GM12801 (cell line): ENCODE data around the gene IGFN1.

ENCODE experiments used
- CTCF ChIP-seq: IDR thresholded peaks from one replicate; pipeline ENCODE4 v1.5.1; 2011; ENCODE audit warnings: control low read depth; ENCODE audit not compliant: insufficient read length; ENCODE audit errors: extremely low read depth

IGFN1 gene

GRCh38 chr1:201226178-201226514, 35.5 kb downstream of the IGFN1 start:
- no peak for TF ChIP-seq CTCF

DNA sequence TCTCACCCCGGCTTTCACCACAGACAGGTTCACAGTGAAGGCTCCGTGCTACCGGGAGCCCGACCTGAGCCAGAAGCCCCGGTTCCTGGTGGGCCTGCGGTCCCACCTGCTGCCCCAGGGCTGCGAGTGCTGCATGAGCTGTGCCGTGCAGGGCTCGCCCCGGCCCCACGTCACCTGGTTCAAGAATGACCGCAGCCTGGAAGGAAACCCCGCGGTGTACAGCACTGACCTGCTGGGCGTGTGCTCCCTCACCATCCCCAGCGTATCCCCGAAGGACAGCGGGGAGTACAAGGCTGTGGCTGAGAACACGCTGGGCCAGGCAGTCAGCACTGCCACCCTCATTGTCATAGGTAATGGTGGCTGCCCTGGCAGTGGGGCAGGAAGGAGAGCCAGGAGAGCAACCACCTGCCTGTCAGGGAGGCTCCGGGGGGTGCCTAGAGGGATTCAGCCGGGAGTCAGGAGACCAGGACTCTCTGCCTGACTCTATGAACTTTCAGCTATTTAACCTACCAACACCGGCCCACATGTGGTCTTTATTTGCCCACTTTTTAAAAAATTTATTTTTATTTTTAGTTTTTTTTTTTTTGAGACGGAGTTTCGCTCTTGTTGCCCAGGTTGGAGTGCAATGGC, 36.4 kb downstream of the IGFN1 start:
- TF ChIP-seq CTCF = no peak

DNA sequence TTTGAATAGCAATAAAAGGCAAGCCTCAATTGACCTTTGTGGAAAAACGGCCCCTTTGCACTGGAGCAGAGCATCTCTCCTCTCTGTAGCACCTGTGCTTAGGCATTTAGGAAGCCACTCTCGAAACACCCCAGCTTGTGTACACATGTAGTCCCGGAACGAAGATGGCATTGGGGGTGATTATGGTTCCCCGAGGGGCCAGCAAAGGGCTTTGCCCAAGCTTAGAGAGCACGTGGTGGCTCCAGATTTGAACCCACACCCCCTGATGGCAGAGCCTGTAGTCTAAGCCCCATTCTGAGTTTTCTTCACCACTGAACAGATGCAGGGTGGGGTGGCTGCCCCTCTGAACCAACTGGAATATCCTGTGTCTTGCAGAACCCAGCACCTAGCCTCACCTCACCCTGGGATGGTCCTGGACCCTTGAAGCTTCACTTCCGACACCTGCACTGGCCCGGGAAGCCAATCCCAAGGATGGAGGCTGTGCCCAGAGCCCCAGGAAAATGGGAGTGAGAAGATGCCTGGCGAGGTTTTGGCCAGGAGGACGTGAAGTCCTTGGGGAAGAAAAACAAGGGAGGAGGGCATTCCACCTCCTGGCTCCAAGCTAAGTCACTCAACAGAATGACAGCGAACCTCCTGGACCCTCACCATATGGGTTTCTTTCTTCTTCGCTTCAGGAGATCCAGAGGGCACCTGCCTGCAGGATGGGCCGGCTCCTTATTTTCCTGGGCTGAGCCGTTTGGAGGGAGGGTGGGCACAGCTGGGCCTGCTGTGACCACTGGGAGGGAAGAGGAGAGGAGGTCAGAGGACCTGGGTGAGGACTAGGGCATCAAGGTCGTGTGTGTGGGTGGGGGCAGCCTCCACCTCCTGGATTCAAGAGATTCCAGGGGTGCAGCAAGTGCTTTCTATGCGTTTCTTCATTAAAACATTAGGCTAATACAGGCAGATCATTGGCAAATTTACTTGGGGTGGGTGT, 37.7 kb downstream of the IGFN1 start:
- TF ChIP-seq CTCF = no peak

DNA sequence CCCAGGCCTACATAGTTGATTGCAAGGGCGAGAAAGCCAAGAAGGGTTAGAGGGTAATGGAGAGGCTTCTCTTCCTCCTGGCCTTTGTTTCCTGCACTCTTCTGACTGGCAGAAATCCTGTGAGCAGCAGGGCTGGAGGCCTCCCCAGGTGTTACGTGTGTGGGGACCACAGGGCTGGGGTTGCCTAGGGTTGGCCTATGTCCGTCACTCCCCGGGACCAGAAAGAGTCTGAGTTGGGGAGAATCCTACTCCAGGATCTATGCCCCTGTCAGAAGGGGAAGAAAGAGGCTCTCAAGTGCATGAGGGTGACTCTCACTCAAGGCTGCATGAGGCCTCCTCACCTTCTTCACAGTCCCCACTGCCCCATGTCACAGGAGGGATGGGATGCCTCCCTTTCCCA, 38.5 kb downstream of the IGFN1 start:
- no peak for TF ChIP-seq CTCF

DNA sequence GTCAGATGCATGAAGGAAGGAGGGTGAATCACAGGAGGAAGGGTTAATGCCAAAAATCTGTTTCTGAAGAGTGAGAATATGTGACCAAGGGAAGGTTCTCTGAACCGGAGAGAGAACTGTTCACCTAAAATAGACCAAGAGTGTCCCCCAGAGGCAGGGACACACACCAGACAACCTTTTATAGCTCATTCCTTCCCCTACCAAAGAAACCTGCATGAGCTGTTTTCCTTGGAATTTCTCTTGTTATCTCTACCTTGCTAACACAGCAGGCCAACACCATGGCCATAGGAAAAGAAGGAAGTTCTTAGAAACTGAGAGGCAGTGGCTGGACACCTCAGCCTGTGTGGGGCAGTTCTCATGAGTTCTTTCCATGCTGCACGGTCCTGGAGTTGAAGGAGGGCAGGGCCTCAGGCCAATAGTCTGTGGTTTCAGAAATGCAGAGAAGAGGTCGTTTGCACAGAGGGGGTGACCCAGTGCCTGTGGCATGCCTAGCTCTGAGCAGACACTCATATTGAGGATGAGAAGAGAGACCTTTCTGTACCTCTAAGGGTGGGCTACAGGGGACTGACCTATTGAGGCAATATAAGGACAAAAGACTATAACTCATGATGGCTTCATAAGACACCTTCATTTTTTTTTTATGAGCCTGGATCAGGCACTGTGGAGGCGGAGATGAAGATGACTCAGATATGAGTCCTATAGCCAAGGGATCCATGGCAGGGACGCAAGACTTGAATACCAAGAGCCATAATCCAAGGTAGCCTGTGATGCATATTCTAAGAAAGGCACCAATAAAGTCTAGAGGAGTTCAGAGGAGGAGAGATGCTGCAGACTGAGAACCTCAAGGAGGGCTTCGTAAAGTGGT, 39.4 kb downstream of the IGFN1 start:
- TF ChIP-seq CTCF = no peak

DNA sequence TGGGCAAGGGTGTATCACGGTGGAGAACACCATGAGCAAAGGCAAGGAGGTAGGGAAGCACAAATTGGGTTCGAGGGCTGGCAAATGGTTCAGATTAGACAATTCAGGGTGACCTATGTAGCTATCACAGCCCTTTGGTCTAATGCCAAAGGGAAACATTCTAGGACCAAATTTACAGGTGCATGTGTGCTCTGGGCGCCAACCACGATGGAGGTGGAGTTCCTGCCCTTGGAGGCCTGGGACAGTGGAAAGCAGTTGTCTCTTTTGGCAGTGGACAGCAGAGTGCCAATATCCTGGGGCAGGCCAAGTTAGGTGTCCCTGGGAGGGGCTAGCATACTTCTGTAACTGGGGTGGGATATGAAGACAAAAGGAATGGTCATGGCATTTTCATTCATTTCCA, 40.1 kb downstream of the IGFN1 start:
- TF ChIP-seq CTCF = no peak

DNA sequence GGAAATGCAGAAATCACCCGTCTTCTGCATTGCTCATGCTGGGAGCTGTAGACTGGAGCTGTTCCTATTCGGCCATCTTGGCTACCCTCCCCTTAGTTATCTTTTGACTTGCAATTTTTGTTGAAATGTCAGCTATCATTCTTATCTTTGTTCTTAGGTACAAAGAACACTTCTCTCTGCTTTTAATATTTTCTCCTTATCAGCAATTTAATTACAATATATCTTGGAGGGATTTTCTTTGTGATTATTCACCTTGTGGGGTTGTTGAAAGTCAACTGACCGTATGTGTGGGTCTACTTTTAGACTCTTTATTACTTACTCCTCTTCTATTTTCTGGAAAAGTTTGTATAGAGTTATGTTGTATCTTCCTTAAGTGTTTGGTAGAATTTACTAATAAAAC, 49.5 kb downstream of the IGFN1 start:
- TF ChIP-seq CTCF = no peak
